Measurements from ENCODE around the gene COL3A1. TPM values are rescaled to one million over a fixed set of nuclear protein-coding genes. Genes with fewer than 3 reads are reported as not detected.

Gene COL3A1
- total and polyA plus RNA-seq, 9 of the 15 experiments (the other 6 are each of a cell fraction or from before 2014, with no cell fraction given) = 0.01 to 0.71 (median 0.07) TPM; not detected in 2

DNA sequence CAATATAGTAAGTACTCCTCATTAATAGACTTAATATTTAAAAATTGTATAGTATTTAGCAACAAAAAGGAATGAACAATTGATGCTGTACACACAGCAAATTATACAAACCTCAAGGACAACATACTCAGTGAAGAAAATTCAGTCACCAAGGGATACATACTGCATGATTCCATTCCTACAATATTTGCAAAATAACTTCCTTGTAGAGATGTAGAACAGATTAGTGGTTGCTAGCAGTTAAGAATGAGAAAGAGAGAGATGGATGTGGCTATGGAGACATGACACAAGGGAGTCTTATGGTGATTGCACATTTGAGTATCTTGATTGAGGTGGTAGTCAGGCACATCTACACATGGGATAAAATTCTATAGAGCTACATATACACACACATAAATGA, 26.0 kb downstream of the COL3A1 start (continued):
- TF ChIP-seq SRSF7 (optimal IDR thresholded peaks at IDR 0.05; ENCODE audit: low read depth, low read length) (no peak), RCOR1 (IDR thresholded peaks at IDR 0.05; ENCODE audit: borderline replicate concordance in 1 of 2, low read depth in 2 of 2, low read length in 2 of 2) (no peak)

- TF ChIP-seq NFRKB (IDR thresholded peaks at IDR 0.05; ENCODE audit: low read depth) (no peak), MTA2 (IDR thresholded peaks at IDR 0.05; ENCODE audit: low read depth) (no peak), ZNF586 (CRISPR knock-in tag; conservative IDR thresholded peaks at IDR 0.05) (no peak), MECOM (CRISPR knock-in tag; IDR thresholded peaks at IDR 0.05) (no peak), MBD2 (IDR thresholded peaks at IDR 0.05; ENCODE audit: borderline replicate concordance, low read depth) (no peak), MEF2A (IDR thresholded peaks at IDR 0.05; ENCODE audit: control insufficient read depth, low read depth, low read length) (no peak), ZNF431 (CRISPR knock-in tag; IDR thresholded peaks at IDR 0.05) (no peak), MCM2 (IDR thresholded peaks at IDR 0.05; ENCODE audit: low read depth) (no peak)
- TF ChIP-seq, protein P1, sequence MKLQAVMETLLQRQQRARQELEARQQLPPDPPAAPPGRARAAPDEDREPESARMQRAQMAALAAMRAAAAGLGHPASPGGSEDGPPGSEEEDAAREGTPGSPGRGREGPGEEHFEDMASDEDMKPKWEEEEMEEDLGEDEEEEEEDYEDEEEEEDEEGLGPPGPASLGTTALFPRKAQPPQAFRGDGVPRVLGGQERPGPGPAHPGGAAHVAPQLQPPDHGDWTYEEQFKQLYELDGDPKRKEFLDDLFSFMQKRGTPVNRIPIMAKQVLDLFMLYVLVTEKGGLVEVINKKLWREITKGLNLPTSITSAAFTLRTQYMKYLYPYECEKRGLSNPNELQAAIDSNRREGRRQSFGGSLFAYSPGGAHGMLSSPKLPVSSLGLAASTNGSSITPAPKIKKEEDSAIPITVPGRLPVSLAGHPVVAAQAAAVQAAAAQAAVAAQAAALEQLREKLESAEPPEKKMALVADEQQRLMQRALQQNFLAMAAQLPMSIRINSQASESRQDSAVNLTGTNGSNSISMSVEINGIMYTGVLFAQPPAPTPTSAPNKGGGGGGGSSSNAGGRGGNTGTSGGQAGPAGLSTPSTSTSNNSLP (IDR thresholded peaks at IDR 0.05; ENCODE audit: borderline replicate concordance, low read depth, low read length) = no peak
- TF ChIP-seq, protein P2, sequence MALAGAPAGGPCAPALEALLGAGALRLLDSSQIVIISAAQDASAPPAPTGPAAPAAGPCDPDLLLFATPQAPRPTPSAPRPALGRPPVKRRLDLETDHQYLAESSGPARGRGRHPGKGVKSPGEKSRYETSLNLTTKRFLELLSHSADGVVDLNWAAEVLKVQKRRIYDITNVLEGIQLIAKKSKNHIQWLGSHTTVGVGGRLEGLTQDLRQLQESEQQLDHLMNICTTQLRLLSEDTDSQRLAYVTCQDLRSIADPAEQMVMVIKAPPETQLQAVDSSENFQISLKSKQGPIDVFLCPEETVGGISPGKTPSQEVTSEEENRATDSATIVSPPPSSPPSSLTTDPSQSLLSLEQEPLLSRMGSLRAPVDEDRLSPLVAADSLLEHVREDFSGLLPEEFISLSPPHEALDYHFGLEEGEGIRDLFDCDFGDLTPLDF (CRISPR knock-in tag; IDR thresholded peaks at IDR 0.05) = no peak
- Histone ChIP-seq H3K27me3 (ENCODE audit: control insufficient read depth in 2 of 2, insufficient read depth in 2 of 2, low read length in 2 of 2) (no peaks in the 10 kb centered on the region), H3K9ac (ENCODE audit: insufficient read depth in 1 of 2, low read depth in 2 of 2, low read length in 2 of 2) (no peak overlapping the region), H3K36me3 (ENCODE audit: control insufficient read depth, insufficient read depth, low read length) (no peaks in the 10 kb centered on the region), H3K4me2 (ENCODE audit: insufficient read depth, low read length) (no peak overlapping the region), H3K9me1 (ENCODE audit: control insufficient read depth, insufficient read depth, low read length) (no peaks in the 10 kb centered on the region), H4K20me1 (replicated peaks; ENCODE audit: control insufficient read depth, insufficient read depth, low read length) (no peaks in the 10 kb centered on the region), H3K27ac (ENCODE audit: extremely low read depth, low read depth, low read length) (no peak overlapping the region), H2AFZ (ENCODE audit: low read depth, low read length) (no peak overlapping the region), H3K79me2 (ENCODE audit: control insufficient read depth, insufficient read depth, low read length) (no peaks in the 10 kb centered on the region), H3K9me3 (replicated peaks; ENCODE audit: control insufficient read depth, insufficient read depth, low read depth, low read length) (no peaks in the 10 kb centered on the region), H3K4me1 (replicated peaks in 1 of 2; ENCODE audit: control insufficient read depth in 2 of 2, insufficient read depth in 2 of 2, low read length in 2 of 2) (no peaks in the 10 kb centered on the region), H3K4me3 (no peak overlapping the region)
- ChIA-PET POLR2A (no interaction called here), CTCF (ENCODE audit: low intra/inter-chr PET ratio) (no interaction called here)
- intact Hi-C loops (cut with micrococcal nuclease) (no loop called here), in situ Hi-C loops (cut with MboI) (no loop called here)
- no peak for FAIRE-seq
- no peak for ATAC-seq
- BruUV-seq (replicated peaks) = no TSS peak
- 0% methylated on average over 1 of the region's 1 CpG for WGBS (ENCODE audit: insufficient coverage, low coverage, missing lambda C conversion rate)
- peak in 1 of 4 experiments; percentile 6 for DNase-seq (ENCODE audit: extremely low read depth in 1 of 4, low spot score in 3 of 4)
Measured at GRCh38 chr2:189002079-189002478, 27.9 kb downstream of the COL3A1 start.
